T-cell (primary cell): ENCODE measurements around the gene MRPL49. TPM values are rescaled to one million over a fixed set of nuclear protein-coding genes. Genes with fewer than 3 reads are reported as not detected.

ENCODE experiments used
- ATAC-seq, 4 experiments: fragments of 200-7000 bp in 3 of 4; fragments of 150-1000 bp in 1 of 4; cut with Tn5 transposase; replicated peaks in 1 of 4; 1 replicate in 3 of 4; 2 replicates in 1 of 4; pipeline ENCODE4 v1.10.0; 2021; ENCODE audit warnings: moderate library complexity in 3 of 4, mild to moderate bottlenecking in 2 of 4, moderate number of reproducible peaks in 1 of 4
- CTCF ChIA-PET, 2 donors: fragments of 300-600 bp; sonication (Branson Sonifier 250); formaldehyde crosslinking; loops; one replicate each; lab custom pipeline; 2022; ENCODE audit warnings: antibody characterized with exemption in 2 of 2; lab: Charles Lee
- POLR2A ChIA-PET, 2 donors: fragments of 300-600 bp; sonication (Branson Sonifier 250); formaldehyde crosslinking; loops; one replicate each; lab custom pipeline; 2022; ENCODE audit warnings: antibody characterized with exemption in 2 of 2; lab: Charles Lee
- DNase-seq, 35 experiments: peaks; one replicate each; pipeline versions ENCODE4 v3.0.0 to v3.0.0-alpha.2; 2013 to 2023
- H3K27ac ChIP-seq: one replicate; pipeline ENCODE4 v1.5.1; 2013; ENCODE audit warnings: low read length
- H3K27me3 ChIP-seq, 2 experiments: replicated peaks in 1 of 2; 1 replicate in 1 of 2; 2 replicates in 1 of 2; pipeline versions ENCODE4 v1.6.1 to v1.7.0; 2013; ENCODE audit warnings: low read length in 1 of 2, mixed read lengths in 1 of 2; ENCODE audit not compliant: control insufficient read depth in 2 of 2, insufficient read depth in 2 of 2; ENCODE audit errors: extremely low read depth in 1 of 2
- H3K36me3 ChIP-seq, 2 donors: 1 replicate in 1 of 2; 2 replicates in 1 of 2; pipeline versions ENCODE4 v1.6.1 to v1.7.0; 2013; ENCODE audit warnings: low read length in 1 of 2; ENCODE audit not compliant: control insufficient read depth in 2 of 2, insufficient read depth in 1 of 2; ENCODE audit errors: extremely low read depth in 1 of 2
- H3K4me1 ChIP-seq, 2 experiments: 1 replicate in 1 of 2; 2 replicates in 1 of 2; pipeline versions ENCODE4 v1.6.1 to v1.7.0; 2013; ENCODE audit warnings: low read length in 2 of 2, mixed read lengths in 1 of 2; ENCODE audit not compliant: insufficient read depth in 2 of 2, control insufficient read depth in 1 of 2; ENCODE audit errors: extremely low read depth in 1 of 2
- H3K4me3 ChIP-seq, 2 donors: 1 replicate in 1 of 2; 2 replicates in 1 of 2; pipeline versions ENCODE4 v1.5.1 to v1.7.0; 2013; ENCODE audit warnings: mild to moderate bottlenecking in 2 of 2, low read length in 1 of 2, moderate library complexity in 1 of 2; ENCODE audit not compliant: control insufficient read depth in 1 of 2; ENCODE audit errors: extremely low read depth in 1 of 2
- H3K9me3 ChIP-seq: 2 replicates; pipeline ENCODE4 v1.7.0; 2013
- H3K27ac Mint-ChIP-seq, 2 donors: one replicate each; pipeline ENCODE4 v1.8.0; 2020 to 2021; ENCODE audit warnings: mild to moderate bottlenecking in 2 of 2, mixed read lengths in 2 of 2
- H3K27me3 Mint-ChIP-seq, 2 donors: one replicate each; pipeline ENCODE4 v1.8.0; 2021 to 2022; ENCODE audit warnings: mixed read lengths in 2 of 2
- H3K36me3 Mint-ChIP-seq: one replicate; pipeline ENCODE4 v1.8.0; 2021; ENCODE audit warnings: mixed read lengths
- H3K4me1 Mint-ChIP-seq, 3 donors: one replicate each; pipeline ENCODE4 v1.8.0; 2020 to 2022; ENCODE audit warnings: mixed read lengths in 3 of 3, mild to moderate bottlenecking in 1 of 3
- H3K4me3 Mint-ChIP-seq, 3 donors: one replicate each; pipeline ENCODE4 v1.8.0; 2020 to 2022; ENCODE audit warnings: mild to moderate bottlenecking in 3 of 3, mixed read lengths in 3 of 3, moderate library complexity in 3 of 3
- H3K9me3 Mint-ChIP-seq, 3 donors: one replicate each; pipeline ENCODE4 v1.8.0; 2020 to 2022; ENCODE audit warnings: mixed read lengths in 3 of 3
- WGBS: methylation state at CpG from one replicate; pipeline ENCODE4 v1.1.5; 2013; ENCODE audit warnings: missing lambda C conversion rate; ENCODE audit not compliant: insufficient coverage; 5-methylcytosine and 5-hydroxymethylcytosine counted together
- total RNA-seq, 35 experiments: library from RNA in 6 of 35; stranded (reverse) in 6 of 35; fragments of 120-200 nt in 1 of 35; gene quantifications; one replicate each; pipeline versions ENCODE4 v1.2.1 to v1.2.4 and lab custom pipeline; 2013 to 2026

Gene MRPL49
- total RNA-seq, 5 donors from 2014 or later (not counting 1 experiment from before 2014, with no cell fraction given): 48.3 to 58.8 (median 55.1) TPM

DNA sequence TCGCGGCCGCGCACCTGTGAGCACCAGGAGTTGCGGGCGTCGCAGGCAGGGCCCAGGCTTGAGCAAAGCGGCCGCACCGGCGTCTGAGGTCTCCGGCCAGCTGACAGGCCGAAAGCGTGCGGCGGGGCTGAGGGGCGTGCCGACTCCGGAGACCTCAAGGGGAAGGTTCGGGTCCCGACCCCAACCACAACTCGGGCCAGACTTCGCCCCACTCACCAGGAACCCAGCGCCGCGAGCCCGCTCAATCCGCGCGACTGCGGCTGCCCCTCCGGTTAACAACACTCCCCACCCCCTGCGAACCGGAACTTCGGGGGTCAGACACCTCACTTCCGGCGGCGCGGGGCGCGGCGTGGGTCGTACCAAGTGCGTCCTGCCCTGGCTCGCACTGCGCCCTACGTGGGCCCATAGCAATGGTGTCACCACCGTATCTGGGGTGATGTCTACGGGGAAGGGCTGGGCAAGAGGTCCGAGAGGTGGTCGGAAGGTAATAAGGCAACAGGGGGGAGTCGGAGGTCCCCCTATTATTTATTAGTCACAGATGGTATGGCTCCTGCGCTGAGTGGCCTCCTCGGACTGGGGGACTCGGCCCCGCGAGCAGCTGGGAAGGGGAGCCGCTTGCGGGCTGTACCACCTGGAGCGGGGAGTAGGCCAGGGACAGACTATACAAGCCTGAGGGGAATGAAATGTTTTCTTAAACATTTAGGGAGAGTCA, 12.3 kb downstream of the MRPL49 start, which contains the start of gene SYVN1:
Gene SYVN1, minus strand, starts transcription at position 280 of the 712 bp plus-strand sequence. CDS start 918 bp downstream, outside the sequence.
- ATAC-seq (peak; percentile 82 to 83 (median 83)), DNase-seq (peak; percentile 81 to 95 (median 89))
- H3K27ac Mint-ChIP-seq: peak within 1 kb of the TSS; percentile 97 to 100
- peaks cover 9% of the 10 kb centered on the region for H3K36me3 Mint-ChIP-seq
- peaks cover 40 to 53% (median 41%) of the 10 kb centered on the region in 3 donors for H3K4me1 Mint-ChIP-seq
- H3K27me3 Mint-ChIP-seq: no peaks in the 10 kb centered on the region
- Histone ChIP-seq H3K4me3 (peak within 1 kb of the TSS; percentile 80 to 94), H3K9me3 (no peaks in the 10 kb centered on the region), H3K36me3 (peaks cover 19 to 33% of the 10 kb centered on the region in 2 donors), H3K27ac (peak within 1 kb of the TSS; percentile 96), H3K27me3 (no peaks in the 10 kb centered on the region), H3K4me1 (peaks cover 24 to 40% of the 10 kb centered on the region in 2 experiments)
- H3K4me3 Mint-ChIP-seq: peak within 1 kb of the TSS; percentile 98 to 99 (median 99)
- under 1% methylated on average over 49 of the region's 60 CpGs for WGBS
- CTCF ChIA-PET: interaction anchor here in 1 of 2 donors (1.3 to 2.0 kb wide), 2 partner anchors 13 to 24 kb away, joined by 9 to 11 read pairs; partner anchors contain the start of genes FAU and MRPL49
- POLR2A ChIA-PET: interaction anchor here (0.6 to 2.4 kb wide), 5 partner anchors 10 to 364 kb away, joined by 3 to 12 read pairs (median 5); partner anchors contain the start of genes ZNHIT2 (in 2 of the 2), FAU (in 1 of the 2), MALAT1 (in 1 of the 2) and MRPL49 (in 1 of the 2)
- H3K9me3 Mint-ChIP-seq: no peaks in the 10 kb centered on the region

- Histone ChIP-seq H3K36me3 (peaks cover 13 to 26% of the 10 kb centered on the region in 2 donors), H3K4me1 (peaks cover 24 to 40% of the 10 kb centered on the region in 2 experiments), H3K27ac (peak overlapping the region; percentile 96), H3K9me3 (no peaks in the 10 kb centered on the region), H3K27me3 (no peaks in the 10 kb centered on the region), H3K4me3 (peak overlapping the region; percentile 80 to 94)
- Mint-ChIP-seq H3K27me3 (no peaks in the 10 kb centered on the region), H3K9me3 (no peaks in the 10 kb centered on the region), H3K4me1 (peaks cover 40 to 53% (median 41%) of the 10 kb centered on the region in 3 donors), H3K36me3 (peaks cover 9% of the 10 kb centered on the region), H3K27ac (peak overlapping the region; percentile 97 to 100), H3K4me3 (peak overlapping the region; percentile 98 to 99 (median 99))
- WGBS: 0% methylated on average over 13 of the region's 24 CpGs
- ChIA-PET POLR2A (interaction anchor here (0.6 to 2.4 kb wide), 7 partner anchors 10 to 364 kb away, joined by 3 to 12 read pairs (median 5); partner anchors contain the start of genes ZNHIT2 (in 2 of the 2), FAU (in 1 of the 2), MALAT1 (in 1 of the 2) and MRPL49 (in 1 of the 2)), CTCF (interaction anchor here in 1 of 2 donors (1.3 to 2.0 kb wide), 2 partner anchors 13 to 24 kb away, joined by 9 to 11 read pairs; partner anchors contain the start of genes FAU and MRPL49)
- DNase-seq (peak in 34 of 35 experiments; percentile 69 to 94 (median 85)), ATAC-seq (peak; percentile 87 to 91 (median 89))
Measured at GRCh38 chr11:65134952-65135632, 13.0 kb downstream of the MRPL49 start.

- Mint-ChIP-seq H3K27ac (peak overlapping the region; percentile 97 to 100), H3K27me3 (no peaks in the 10 kb centered on the region), H3K9me3 (no peaks in the 10 kb centered on the region), H3K36me3 (peaks cover 9% of the 10 kb centered on the region), H3K4me3 (peak overlapping the region; percentile 98 to 99 (median 99)), H3K4me1 (peaks cover 40 to 53% (median 41%) of the 10 kb centered on the region in 3 donors)
- Histone ChIP-seq H3K27me3 (peaks cover 0 to 1% of the 10 kb centered on the region in 2 experiments), H3K27ac (peak overlapping the region; percentile 96), H3K9me3 (no peaks in the 10 kb centered on the region), H3K36me3 (peaks cover 12 to 21% of the 10 kb centered on the region in 2 donors), H3K4me3 (peak overlapping the region; percentile 80 to 94), H3K4me1 (peaks cover 24 to 40% of the 10 kb centered on the region in 2 experiments)
- CTCF ChIA-PET: interaction anchor here in 1 of 2 donors (1.3 to 2.0 kb wide), 2 partner anchors 14 to 25 kb away, joined by 9 to 11 read pairs; partner anchors contain the start of genes FAU and MRPL49
- ATAC-seq (no peak), DNase-seq (no peak)
- POLR2A ChIA-PET: interaction anchor here (0.6 to 2.4 kb wide), 4 partner anchors 14 to 357 kb away, joined by 4 to 12 read pairs (median 4); partner anchors contain the start of genes FAU (in 1 of the 2), MRPL49 (in 1 of the 2) and ZNHIT2 (in 1 of the 2)
- 73% methylated on average over 9 of the region's 11 CpGs for WGBS
Measured at GRCh38 chr11:65135633-65136145, 13.6 kb downstream of the MRPL49 start.

DNA sequence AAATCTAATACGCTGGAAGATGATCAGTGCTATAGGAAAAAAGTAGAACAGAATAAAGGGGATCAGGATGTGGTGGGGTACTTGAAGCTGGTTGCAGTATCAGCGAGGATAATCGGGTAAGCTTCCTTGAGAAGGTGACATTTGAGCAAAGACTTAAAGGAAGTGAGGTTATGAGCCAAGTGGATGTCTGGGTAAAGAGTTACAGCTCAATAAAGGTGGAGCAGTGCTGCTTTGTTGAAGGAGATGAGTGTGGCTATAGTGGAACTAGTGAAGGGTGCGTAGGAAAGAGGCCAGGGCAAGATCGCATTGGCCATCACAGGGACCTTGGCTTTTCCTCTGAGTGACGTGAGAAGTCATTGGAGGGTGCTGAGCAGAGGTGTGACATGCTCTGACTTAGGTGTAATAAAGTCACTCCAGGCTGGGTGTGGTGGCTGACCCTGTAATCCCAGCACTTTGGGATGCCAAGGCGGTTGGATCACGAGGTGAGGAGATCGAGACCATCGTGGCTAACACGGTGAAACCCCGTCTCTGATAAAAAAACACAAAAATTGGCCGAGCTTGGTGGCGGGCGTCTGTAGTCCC, 14.5 kb downstream of the MRPL49 start:
- DNase-seq: peak in 1 of 35 experiments; percentile 8
- no peaks in the 10 kb centered on the region for H3K27me3 Mint-ChIP-seq
- WGBS: 87% methylated on average over 15 of the region's 15 CpGs
- peaks cover 4% of the 10 kb centered on the region for H3K36me3 Mint-ChIP-seq
- no peak overlapping the region for H3K27ac ChIP-seq
- H3K4me3 ChIP-seq: no peak overlapping the region
- peak overlapping the region; percentile 64 to 98 (median 77) for H3K4me3 Mint-ChIP-seq
- POLR2A ChIA-PET: no interaction called here
- peaks cover 6 to 12% of the 10 kb centered on the region in 2 donors for H3K36me3 ChIP-seq
- H3K27me3 ChIP-seq: peaks cover 0 to 2% of the 10 kb centered on the region in 2 experiments
- H3K4me1 Mint-ChIP-seq: peaks cover 40 to 47% (median 41%) of the 10 kb centered on the region in 3 donors
- H3K4me1 ChIP-seq: peaks cover 24 to 40% of the 10 kb centered on the region in 2 experiments
- no peaks in the 10 kb centered on the region for H3K9me3 ChIP-seq
- CTCF ChIA-PET: interaction anchor here in 1 of 2 donors (0.7 to 2.0 kb wide), 3 partner anchors 26 to 1302 kb away, joined by 3 to 9 read pairs (median 3); partner anchors contain the start of gene MRPL11
- H3K27ac Mint-ChIP-seq: peak overlapping the region; percentile 96
- no peak for ATAC-seq
- H3K9me3 Mint-ChIP-seq: no peaks in the 10 kb centered on the region

GRCh38 chr11:65141896-65142494, 19.9 kb downstream of the MRPL49 start:
- Mint-ChIP-seq H3K27ac (no peak overlapping the region), H3K4me1 (peaks cover 4 to 6% (median 5%) of the 10 kb centered on the region in 3 donors), H3K9me3 (no peaks in the 10 kb centered on the region), H3K4me3 (no peak overlapping the region), H3K27me3 (peaks cover 0 to 7% of the 10 kb centered on the region in 2 donors), H3K36me3 (no peaks in the 10 kb centered on the region)
- ATAC-seq (no peak), DNase-seq (no peak)
- WGBS: 85% methylated on average over 5 of the region's 7 CpGs
- Histone ChIP-seq H3K4me3 (no peak overlapping the region), H3K9me3 (no peaks in the 10 kb centered on the region), H3K36me3 (no peaks in the 10 kb centered on the region), H3K27me3 (peaks cover 2 to 11% of the 10 kb centered on the region in 2 experiments), H3K27ac (no peak overlapping the region), H3K4me1 (no peaks in the 10 kb centered on the region)
- ChIA-PET POLR2A (no interaction called here), CTCF (no interaction called here)
